GM18499 (cell line): ENCODE results near the gene KDM5B.
"Not testable (repeated sequence)": the region's sequence is repeated elsewhere in the genome, so short reads cannot be mapped to it uniquely, and the experiment has no call there.

ENCODE experiments used
- ATAC-seq: cut with Tn5 transposase; IDR thresholded peaks from one replicate; pipeline ENCODE4 v1.9.1; 2021; ENCODE audit warnings: moderate number of reproducible peaks; ENCODE audit not compliant: insufficient read depth, unreplicated experiment

The KDM5B gene

GRCh38 chr1:202723046-202723445 is 85.2 kb downstream of the KDM5B start:
- ATAC-seq: not testable (repeated sequence)

- ATAC-seq: no peak
These were observed 91.6 kb downstream of the KDM5B start for GRCh38 chr1:202716654-202717053.

- ATAC-seq: not testable (repeated sequence)
These were observed 94.0 kb downstream of the KDM5B start for GRCh38 chr1:202714202-202714601.

GRCh38 chr1:202713110-202713509 is 95.1 kb downstream of the KDM5B start:
- no peak for ATAC-seq

- ATAC-seq: no peak
These were observed 96.1 kb downstream of the KDM5B start for GRCh38 chr1:202711949-202712635.

GRCh38 chr1:202710070-202711045 is 97.9 kb downstream of the KDM5B start, which contains the start of gene SYT2:
SYT2 (minus strand) TSS chr1:202710454; CDS start chr1:202605772, 104,682 bp downstream.
- ATAC-seq: no peak

- no peak for ATAC-seq
These were observed 98.8 kb downstream of the KDM5B start for GRCh38 chr1:202709276-202710041.

- no peak for ATAC-seq
These were observed 99.6 kb downstream of the KDM5B start for GRCh38 chr1:202708456-202709275.

- ATAC-seq: no peak
These were observed 101.4 kb downstream of the KDM5B start for GRCh38 chr1:202706851-202707250.

- ATAC-seq: no peak
These were observed 103.6 kb downstream of the KDM5B start for GRCh38 chr1:202704601-202705000.

- ATAC-seq: no peak
These were observed 105.0 kb downstream of the KDM5B start for GRCh38 chr1:202703191-202703590.

- no peak for ATAC-seq
These were observed 106.1 kb downstream of the KDM5B start for GRCh38 chr1:202702088-202702487.

- no peak for ATAC-seq
These were observed 107.0 kb downstream of the KDM5B start for GRCh38 chr1:202701200-202701599.

- no peak for ATAC-seq
These were observed 108.2 kb downstream of the KDM5B start for GRCh38 chr1:202700061-202700460.

- no peak for ATAC-seq
These were observed 109.9 kb downstream of the KDM5B start for GRCh38 chr1:202698276-202698675.

- no peak for ATAC-seq
These were observed 111.2 kb downstream of the KDM5B start for GRCh38 chr1:202697038-202697437.

- ATAC-seq: no peak
These were observed 113.9 kb downstream of the KDM5B start for GRCh38 chr1:202694314-202694713.

- ATAC-seq: no peak
These were observed 115.2 kb downstream of the KDM5B start for GRCh38 chr1:202692959-202693555.

GRCh38 chr1:202691816-202692215 is 116.4 kb downstream of the KDM5B start:
- no peak for ATAC-seq
